Inferior parietal cortex (tissue), 1 donor: Measurements from ENCODE around the gene TOX2.

ENCODE experiments used
- DNase-seq: peaks from one replicate; pipeline ENCODE4 v3.0.0-alpha.2; 2016; ENCODE audit errors: extremely low spot score

The TOX2 gene

GRCh38 chr20:44104798-44105517 lies 190.3 kb downstream of the TOX2 start:
- no peak for DNase-seq

- no peak for DNase-seq
Measured at GRCh38 chr20:44106615-44107014, 192.0 kb downstream of the TOX2 start.

- DNase-seq: no peak
Measured at GRCh38 chr20:44109951-44110361, 195.3 kb downstream of the TOX2 start.

GRCh38 chr20:44110816-44111568 lies 196.3 kb downstream of the TOX2 start:
- DNase-seq: no peak

- DNase-seq: no peak
Measured at GRCh38 chr20:44111712-44112335, 197.2 kb downstream of the TOX2 start.

- DNase-seq: no peak
Measured at GRCh38 chr20:44112456-44112855, 197.8 kb downstream of the TOX2 start.

GRCh38 chr20:44112889-44113617 lies 198.4 kb downstream of the TOX2 start:
- no peak for DNase-seq

GRCh38 chr20:44113618-44114376 lies 199.1 kb downstream of the TOX2 start:
- DNase-seq: no peak

GRCh38 chr20:44115181-44115580 lies 200.5 kb downstream of the TOX2 start:
- no peak for DNase-seq

- no peak for DNase-seq
Measured at GRCh38 chr20:44115762-44116644, 201.4 kb downstream of the TOX2 start.

GRCh38 chr20:44117296-44118184 lies 202.9 kb downstream of the TOX2 start:
- no peak for DNase-seq

GRCh38 chr20:44118185-44119033 lies 203.8 kb downstream of the TOX2 start:
- no peak for DNase-seq
